ENCODE measurements around the gene PDLIM1. TPM values are rescaled to one million over a fixed set of nuclear protein-coding genes. Genes with fewer than 3 reads are reported as not detected.
A peak's percentile ranks its signal among the peaks of the same experiment; 100 is the strongest.

The PDLIM1 gene
- total RNA-seq, 1 donor from 2014 or later = 2.6 TPM

GRCh38 chr10:95289921-95290421 is 832 bp downstream of the PDLIM1 start:
- Mint-ChIP-seq H3K36me3 (ENCODE audit: low read depth) (peaks cover 4% of the 10 kb centered on the region), H3K4me3 (peak overlapping the region; percentile 81)
- intact Hi-C loops (cut with micrococcal nuclease) = loop anchor here (5.0 kb wide), 2 partner anchors 43 to 72 kb away; no protein-coding TSS in a partner anchor

GRCh38 chr10:95289003-95289920 is 1.5 kb downstream of the PDLIM1 start:
- Mint-ChIP-seq H3K27ac (peak overlapping the region; percentile 38), H3K4me3 (peak overlapping the region; percentile 81), H3K36me3 (ENCODE audit: low read depth) (peaks cover 4% of the 10 kb centered on the region), H3K27me3 (ENCODE audit: insufficient read depth) (peaks cover 44% of the 10 kb centered on the region), H3K4me1 (ENCODE audit: low read depth) (peaks cover 19% of the 10 kb centered on the region), H3K9me3 (no peaks in the 10 kb centered on the region)
- no peak for DNase-seq (ENCODE audit: low spot score)
- intact Hi-C loops (cut with micrococcal nuclease) = no loop called here

More at GRCh38 chr10:95289921-95290421, 832 bp downstream of the PDLIM1 start:
- Mint-ChIP-seq H3K9me3 (no peaks in the 10 kb centered on the region), H3K4me1 (ENCODE audit: low read depth) (peaks cover 26% of the 10 kb centered on the region), H3K27me3 (ENCODE audit: insufficient read depth) (peaks cover 47% of the 10 kb centered on the region), H3K27ac (no peak overlapping the region)
- no peak for DNase-seq (ENCODE audit: low spot score)

- intact Hi-C loops (cut with micrococcal nuclease) = no loop called here
- Mint-ChIP-seq H3K4me3 (no peak overlapping the region), H3K27ac (no peak overlapping the region), H3K4me1 (ENCODE audit: low read depth) (peaks cover 19% of the 10 kb centered on the region), H3K9me3 (no peaks in the 10 kb centered on the region), H3K36me3 (ENCODE audit: low read depth) (peaks cover 4% of the 10 kb centered on the region), H3K27me3 (ENCODE audit: insufficient read depth) (peaks cover 44% of the 10 kb centered on the region)
- no peak for DNase-seq (ENCODE audit: low spot score)
Observed at GRCh38 chr10:95288303-95288702, 2.5 kb downstream of the PDLIM1 start.

- no peak for DNase-seq (ENCODE audit: low spot score)
- Mint-ChIP-seq H3K36me3 (ENCODE audit: low read depth) (peaks cover 4% of the 10 kb centered on the region), H3K4me1 (ENCODE audit: low read depth) (peaks cover 19% of the 10 kb centered on the region), H3K9me3 (no peaks in the 10 kb centered on the region), H3K27ac (no peak overlapping the region), H3K4me3 (no peak overlapping the region), H3K27me3 (ENCODE audit: insufficient read depth) (peaks cover 43% of the 10 kb centered on the region)
- intact Hi-C loops (cut with micrococcal nuclease) = no loop called here
Observed at GRCh38 chr10:95287281-95287680, 3.5 kb downstream of the PDLIM1 start.

- no peak overlapping the region for H3K27ac Mint-ChIP-seq
- H3K4me1 Mint-ChIP-seq (ENCODE audit: low read depth) = peaks cover 18% of the 10 kb centered on the region
- H3K27me3 Mint-ChIP-seq (ENCODE audit: insufficient read depth) = peaks cover 40% of the 10 kb centered on the region
- H3K4me3 Mint-ChIP-seq = no peak overlapping the region
- no peaks in the 10 kb centered on the region for H3K9me3 Mint-ChIP-seq
- H3K36me3 Mint-ChIP-seq (ENCODE audit: low read depth) = peaks cover 4% of the 10 kb centered on the region
- intact Hi-C loops (cut with micrococcal nuclease) = no loop called here
- no peak for DNase-seq (ENCODE audit: low spot score)
Observed at GRCh38 chr10:95286707-95287106, 4.1 kb downstream of the PDLIM1 start.

- Mint-ChIP-seq H3K27ac (no peak overlapping the region), H3K4me3 (no peak overlapping the region), H3K36me3 (ENCODE audit: low read depth) (peaks cover 4% of the 10 kb centered on the region), H3K4me1 (ENCODE audit: low read depth) (peaks cover 12% of the 10 kb centered on the region), H3K27me3 (ENCODE audit: insufficient read depth) (peaks cover 36% of the 10 kb centered on the region), H3K9me3 (no peaks in the 10 kb centered on the region)
- intact Hi-C loops (cut with micrococcal nuclease) = no loop called here
- DNase-seq (ENCODE audit: low spot score) = no peak
Observed at GRCh38 chr10:95285556-95285955, 5.2 kb downstream of the PDLIM1 start.

GRCh38 chr10:95284807-95285206 is 6.0 kb downstream of the PDLIM1 start:
- Mint-ChIP-seq H3K27ac (no peak overlapping the region), H3K36me3 (ENCODE audit: low read depth) (peaks cover 4% of the 10 kb centered on the region), H3K4me3 (no peak overlapping the region), H3K4me1 (ENCODE audit: low read depth) (peaks cover 7% of the 10 kb centered on the region), H3K27me3 (ENCODE audit: insufficient read depth) (peaks cover 31% of the 10 kb centered on the region), H3K9me3 (no peaks in the 10 kb centered on the region)
- intact Hi-C loops (cut with micrococcal nuclease) = no loop called here
- no peak for DNase-seq (ENCODE audit: low spot score)

- peaks cover 16% of the 10 kb centered on the region for H3K27me3 Mint-ChIP-seq (ENCODE audit: insufficient read depth)
- intact Hi-C loops (cut with micrococcal nuclease) = no loop called here
- no peaks in the 10 kb centered on the region for H3K36me3 Mint-ChIP-seq (ENCODE audit: low read depth)
- H3K9me3 Mint-ChIP-seq = no peaks in the 10 kb centered on the region
- no peak for DNase-seq (ENCODE audit: low spot score)
- H3K4me3 Mint-ChIP-seq = no peak overlapping the region
- H3K27ac Mint-ChIP-seq = no peak overlapping the region
- no peaks in the 10 kb centered on the region for H3K4me1 Mint-ChIP-seq (ENCODE audit: low read depth)
Observed at GRCh38 chr10:95282107-95282506, 8.7 kb downstream of the PDLIM1 start.

GRCh38 chr10:95281206-95281605 is 9.6 kb downstream of the PDLIM1 start:
- H3K4me3 Mint-ChIP-seq = no peak overlapping the region
- DNase-seq (ENCODE audit: low spot score) = no peak
- H3K36me3 Mint-ChIP-seq (ENCODE audit: low read depth) = no peaks in the 10 kb centered on the region
- no peaks in the 10 kb centered on the region for H3K9me3 Mint-ChIP-seq
- peaks cover 7% of the 10 kb centered on the region for H3K27me3 Mint-ChIP-seq (ENCODE audit: insufficient read depth)
- no peak overlapping the region for H3K27ac Mint-ChIP-seq
- intact Hi-C loops (cut with micrococcal nuclease) = no loop called here
- H3K4me1 Mint-ChIP-seq (ENCODE audit: low read depth) = no peaks in the 10 kb centered on the region

GRCh38 chr10:95280637-95281036 is 10.2 kb downstream of the PDLIM1 start:
- Mint-ChIP-seq H3K4me3 (no peak overlapping the region), H3K9me3 (no peaks in the 10 kb centered on the region), H3K27ac (no peak overlapping the region), H3K4me1 (ENCODE audit: low read depth) (no peaks in the 10 kb centered on the region), H3K36me3 (ENCODE audit: low read depth) (no peaks in the 10 kb centered on the region), H3K27me3 (ENCODE audit: insufficient read depth) (peaks cover 5% of the 10 kb centered on the region)
- intact Hi-C loops (cut with micrococcal nuclease) = no loop called here
- DNase-seq (ENCODE audit: low spot score) = no peak

GRCh38 chr10:95279042-95279820 is 11.6 kb downstream of the PDLIM1 start:
- peaks cover 2% of the 10 kb centered on the region for H3K27me3 Mint-ChIP-seq (ENCODE audit: insufficient read depth)
- DNase-seq (ENCODE audit: low spot score) = no peak
- no peaks in the 10 kb centered on the region for H3K4me1 Mint-ChIP-seq (ENCODE audit: low read depth)
- no peak overlapping the region for H3K27ac Mint-ChIP-seq
- H3K36me3 Mint-ChIP-seq (ENCODE audit: low read depth) = no peaks in the 10 kb centered on the region
- intact Hi-C loops (cut with micrococcal nuclease) = no loop called here
- no peaks in the 10 kb centered on the region for H3K9me3 Mint-ChIP-seq
- no peak overlapping the region for H3K4me3 Mint-ChIP-seq

- Mint-ChIP-seq H3K27me3 (ENCODE audit: insufficient read depth) (peaks cover 2% of the 10 kb centered on the region), H3K4me1 (ENCODE audit: low read depth) (no peaks in the 10 kb centered on the region), H3K9me3 (no peaks in the 10 kb centered on the region), H3K36me3 (ENCODE audit: low read depth) (no peaks in the 10 kb centered on the region), H3K4me3 (no peak overlapping the region), H3K27ac (no peak overlapping the region)
- intact Hi-C loops (cut with micrococcal nuclease) = no loop called here
- no peak for DNase-seq (ENCODE audit: low spot score)
Observed at GRCh38 chr10:95278061-95278988, 12.5 kb downstream of the PDLIM1 start.
